ENCODE data around the gene IL24.
"Not testable (repeated sequence)": the region's sequence is repeated elsewhere in the genome, so short reads cannot be mapped to it uniquely, and the experiment has no call there.

The IL24 gene

GRCh38 chr1:206922524-206922923 lies 25.3 kb downstream of the IL24 start:
- no peak overlapping the region for H3K4me3 ChIP-seq (ENCODE audit: low read depth, low read length)

DNA sequence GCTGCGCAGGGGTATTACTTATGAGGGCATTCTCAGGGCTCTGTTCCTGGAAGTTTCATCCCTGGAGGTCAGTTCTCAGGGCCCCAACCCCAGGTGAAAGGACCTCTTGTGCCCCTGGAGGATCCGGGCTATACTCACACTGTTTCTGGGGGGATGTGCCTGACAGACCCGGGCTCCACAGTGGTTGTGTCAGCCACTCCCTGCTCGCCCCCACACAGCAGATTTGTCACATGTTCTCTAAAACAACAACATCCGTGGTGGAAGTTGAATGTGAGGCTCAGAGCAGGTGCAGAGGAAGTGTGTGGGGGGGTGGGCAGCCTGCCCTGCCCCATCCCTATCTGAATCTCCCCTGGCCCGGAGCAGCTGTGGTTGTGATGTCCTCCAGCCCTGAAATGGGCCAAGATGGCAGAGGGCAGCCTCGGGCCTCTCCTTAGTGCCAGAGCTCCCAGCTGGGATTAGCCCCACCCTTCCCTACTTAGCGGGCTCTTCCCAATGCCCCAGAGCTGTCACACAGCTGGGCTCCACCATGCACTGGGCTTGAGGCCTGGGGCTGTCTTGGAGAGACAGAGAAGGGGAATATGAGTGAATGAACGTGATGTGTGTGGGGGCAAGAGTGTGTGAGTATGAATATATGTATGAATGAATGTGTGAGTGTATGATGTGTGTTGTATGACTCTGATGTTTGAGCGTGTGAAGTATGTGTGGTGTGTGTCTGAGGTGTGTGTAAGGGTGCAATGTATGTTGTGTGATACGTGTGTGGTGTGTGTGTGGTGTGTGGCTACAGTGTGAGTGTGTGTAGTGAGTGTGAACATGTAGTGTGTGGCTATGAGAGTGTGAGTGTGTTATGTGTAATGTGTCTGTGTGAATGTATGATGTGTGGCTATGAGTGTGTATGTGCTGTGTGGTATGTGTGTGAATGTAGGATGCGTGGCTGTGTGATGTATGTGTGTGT lies 26.0 kb downstream of the IL24 start:
- no peak for DNase-seq (ENCODE audit: low read depth)
- no peak overlapping the region for H3K4me3 ChIP-seq (ENCODE audit: low read depth, low read length)

More at GRCh38 chr1:206922524-206922923, 25.3 kb downstream of the IL24 start:
- no peak for DNase-seq (ENCODE audit: low read depth)

- DNase-seq (ENCODE audit: low read depth); H3K4me3 ChIP-seq (ENCODE audit: low read depth, low read length): not testable (repeated sequence)
Observed at GRCh38 chr1:206923961-206924557, 26.8 kb downstream of the IL24 start.

DNA sequence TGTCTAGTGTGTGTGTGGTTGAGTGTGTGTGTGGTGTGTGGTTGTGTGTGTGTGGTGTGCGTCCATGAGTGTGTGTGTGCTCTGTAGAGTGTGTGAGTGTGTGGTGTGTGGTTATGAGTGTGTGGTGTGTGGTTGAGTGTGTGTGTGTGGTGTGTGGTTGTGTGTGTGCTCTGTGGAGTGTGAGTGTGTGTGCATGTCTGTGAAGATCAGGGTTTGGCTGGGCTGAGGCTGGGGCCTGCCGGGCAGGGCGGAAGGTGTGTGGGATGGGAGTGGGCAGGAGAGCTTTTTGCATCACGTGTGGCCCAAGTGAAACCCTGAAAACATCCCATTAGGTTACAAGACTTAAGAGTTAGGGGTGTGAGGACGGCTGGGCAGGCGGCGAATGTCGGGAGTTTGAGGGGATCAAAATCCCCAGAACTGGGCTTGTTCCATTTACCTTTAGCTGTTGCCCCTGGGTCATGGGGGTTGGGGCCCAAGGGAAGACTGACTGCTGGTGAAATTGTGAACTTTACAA lies 27.4 kb downstream of the IL24 start:
- no peak overlapping the region for H3K4me3 ChIP-seq (ENCODE audit: low read depth, low read length)
- DNase-seq (ENCODE audit: low read depth), result no peak

DNA sequence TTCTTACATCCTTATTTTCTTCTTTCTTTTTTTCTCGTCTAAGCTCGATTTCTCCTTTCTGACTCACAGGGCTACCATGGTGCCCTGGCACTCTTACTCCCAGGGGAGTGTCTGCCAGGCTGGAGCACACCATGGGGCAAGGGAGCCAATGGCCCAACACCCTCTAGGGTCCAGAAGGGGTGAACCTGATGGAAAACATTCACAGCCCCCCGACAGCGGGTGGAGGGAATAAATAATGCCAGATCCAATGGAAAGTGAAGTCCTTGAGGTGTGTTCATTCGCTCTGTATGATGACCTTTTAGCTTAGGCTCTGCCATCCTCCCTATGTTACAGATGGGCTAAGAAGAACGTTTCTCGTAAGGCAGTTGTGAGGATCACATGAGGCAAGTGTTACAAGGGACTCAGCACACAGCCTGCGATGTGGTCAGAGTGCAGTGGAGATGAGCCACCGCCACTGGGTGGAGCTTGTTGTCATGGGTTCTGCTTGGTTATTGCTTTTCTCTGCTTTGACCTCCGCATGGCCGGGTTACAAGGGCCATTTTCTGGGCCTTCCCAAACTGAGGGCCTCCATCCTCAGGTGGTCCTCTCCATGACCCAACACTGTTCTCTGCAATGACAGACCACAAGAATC lies 28.0 kb downstream of the IL24 start:
- no peak overlapping the region for H3K4me3 ChIP-seq (ENCODE audit: low read depth, low read length)
- no peak for DNase-seq (ENCODE audit: low read depth)

- no peak for DNase-seq (ENCODE audit: low read depth)
- no peak overlapping the region for H3K4me3 ChIP-seq (ENCODE audit: low read depth, low read length)
Observed at GRCh38 chr1:206926286-206926685, 29.0 kb downstream of the IL24 start.

DNA sequence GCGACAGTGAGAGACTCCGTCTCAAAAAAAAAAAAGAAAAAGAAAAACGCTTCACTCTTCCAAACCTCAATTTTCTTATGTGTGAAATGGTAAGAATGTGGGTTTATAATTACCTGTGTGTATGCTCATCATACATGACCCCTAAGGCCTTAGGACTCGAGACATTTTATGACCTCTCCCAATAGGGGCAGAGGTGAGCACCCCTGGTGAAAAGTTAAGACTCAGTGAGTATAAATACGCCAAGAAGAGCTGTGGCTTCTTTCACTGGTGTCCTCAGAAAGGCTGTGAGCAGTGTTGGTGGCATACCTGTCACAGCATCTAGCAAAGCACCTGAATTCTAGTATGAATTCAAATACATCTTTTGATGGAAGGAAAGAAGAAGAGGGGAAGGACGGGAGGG lies 32.3 kb downstream of the IL24 start:
- no peak for DNase-seq (ENCODE audit: low read depth)
- H3K4me3 ChIP-seq (ENCODE audit: low read depth, low read length), result no peak overlapping the region

- no peak for DNase-seq (ENCODE audit: low read depth)
Observed at GRCh38 chr1:206930210-206930798, 33.1 kb downstream of the IL24 start.

DNA sequence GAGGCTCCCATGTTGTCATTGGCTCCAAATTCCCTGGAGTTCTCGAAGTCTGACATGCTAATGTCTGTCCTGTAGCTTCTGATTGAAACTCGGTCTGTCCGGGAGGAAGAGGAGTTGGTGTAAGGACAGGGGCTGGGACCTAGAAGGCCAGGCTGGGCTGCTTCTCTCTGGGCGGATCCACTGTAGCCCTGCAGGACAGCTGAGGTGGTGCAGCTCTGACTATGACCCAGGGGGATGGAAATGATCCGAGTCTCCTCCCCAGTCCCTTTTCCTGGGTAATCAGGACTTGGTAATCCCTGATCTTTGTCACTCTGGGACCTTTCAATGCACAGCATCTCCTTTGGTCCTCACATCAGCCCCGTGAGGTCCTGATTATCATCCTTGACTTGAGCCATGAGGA lies 34.5 kb downstream of the IL24 start:
- H3K4me3 ChIP-seq (ENCODE audit: low read depth, low read length), result no peak overlapping the region
- no peak for DNase-seq (ENCODE audit: low read depth)

More at GRCh38 chr1:206930210-206930798, 33.1 kb downstream of the IL24 start:
- H3K4me3 ChIP-seq (ENCODE audit: low read depth, low read length), result no peak overlapping the region

DNA sequence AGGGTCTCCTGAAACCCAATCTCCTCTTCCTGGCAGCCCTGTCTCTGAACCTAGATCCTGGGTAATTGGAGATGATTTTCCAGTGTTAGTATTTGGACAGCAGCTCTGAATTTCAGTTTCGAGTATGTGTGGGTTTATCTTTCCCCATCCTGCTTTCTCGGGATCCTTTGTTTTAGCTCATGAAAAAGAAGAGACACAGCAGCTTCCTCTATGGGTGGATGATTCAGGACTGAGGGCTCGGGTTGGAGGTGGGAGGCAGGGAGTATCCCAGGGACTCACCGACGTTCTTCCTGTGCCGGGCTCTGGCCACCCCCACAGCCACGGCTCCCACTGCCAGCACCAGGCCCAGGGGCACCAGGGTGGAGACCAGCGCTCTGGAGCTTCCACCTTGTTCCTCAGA lies 34.9 kb downstream of the IL24 start:
- DNase-seq (ENCODE audit: low read depth), result no peak
- H3K4me3 ChIP-seq (ENCODE audit: low read depth, low read length), result no peak overlapping the region

GRCh38 chr1:206933333-206933945 lies 36.2 kb downstream of the IL24 start:
- no peak for DNase-seq (ENCODE audit: low read depth)

GRCh38 chr1:206935491-206936067 lies 38.3 kb downstream of the IL24 start:
- H3K4me3 ChIP-seq (ENCODE audit: low read depth, low read length), result no peak overlapping the region
- DNase-seq (ENCODE audit: low read depth), result no peak

More at GRCh38 chr1:206933333-206933945, 36.2 kb downstream of the IL24 start:
- no peak overlapping the region for H3K4me3 ChIP-seq (ENCODE audit: low read depth, low read length)

GRCh38 chr1:206937425-206937824 lies 40.2 kb downstream of the IL24 start:
- no peak overlapping the region for H3K4me3 ChIP-seq (ENCODE audit: low read depth, low read length)
- no peak for DNase-seq (ENCODE audit: low read depth)

DNA sequence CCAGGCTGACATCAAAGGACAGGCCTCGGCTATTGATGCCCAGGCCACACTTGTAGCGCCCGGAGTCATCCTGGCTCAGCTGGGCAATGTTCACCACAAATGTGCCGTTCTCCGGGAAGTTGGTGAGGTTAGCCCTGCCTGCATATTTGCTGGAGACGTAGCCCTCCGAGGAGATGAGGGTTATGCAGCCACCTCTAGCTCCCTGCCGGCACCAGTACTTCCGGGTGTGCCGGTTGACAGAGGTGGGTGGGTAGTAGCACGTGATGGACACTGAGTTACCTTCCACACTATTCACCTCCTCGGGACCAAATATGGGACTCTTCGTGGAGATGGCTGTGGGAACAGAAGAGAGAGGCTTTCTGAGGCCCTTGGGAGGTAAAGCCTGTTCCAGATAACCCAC lies 41.9 kb downstream of the IL24 start:
- no peak for DNase-seq (ENCODE audit: low read depth)
- H3K4me3 ChIP-seq (ENCODE audit: low read depth, low read length), result no peak overlapping the region

- no peak overlapping the region for H3K4me3 ChIP-seq (ENCODE audit: low read depth, low read length)
- no peak for DNase-seq (ENCODE audit: low read depth)
Observed at GRCh38 chr1:206939841-206940587, 42.8 kb downstream of the IL24 start.

DNA sequence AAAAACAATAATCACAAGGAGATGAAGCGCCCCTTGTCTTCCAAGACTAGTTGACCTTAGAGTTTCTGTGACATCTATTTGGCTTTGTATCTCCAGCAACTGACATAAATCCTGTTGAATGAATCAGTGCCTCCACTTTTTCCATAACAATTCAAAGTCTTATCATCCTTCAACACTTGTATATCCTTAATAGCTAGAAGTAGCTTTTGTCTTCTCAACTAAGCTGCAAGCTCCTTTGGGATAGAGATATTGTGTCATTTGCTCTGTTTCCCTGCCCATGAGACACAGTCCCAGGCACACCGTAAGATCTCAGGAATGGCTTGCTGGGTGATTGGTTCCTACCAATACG lies 43.3 kb downstream of the IL24 start:
- no peak for DNase-seq (ENCODE audit: low read depth)
- H3K4me3 ChIP-seq (ENCODE audit: low read depth, low read length), result no peak overlapping the region

GRCh38 chr1:206941766-206942418 lies 44.6 kb downstream of the IL24 start:
- no peak overlapping the region for H3K4me3 ChIP-seq (ENCODE audit: low read depth, low read length)
- DNase-seq (ENCODE audit: low read depth), result no peak

DNA sequence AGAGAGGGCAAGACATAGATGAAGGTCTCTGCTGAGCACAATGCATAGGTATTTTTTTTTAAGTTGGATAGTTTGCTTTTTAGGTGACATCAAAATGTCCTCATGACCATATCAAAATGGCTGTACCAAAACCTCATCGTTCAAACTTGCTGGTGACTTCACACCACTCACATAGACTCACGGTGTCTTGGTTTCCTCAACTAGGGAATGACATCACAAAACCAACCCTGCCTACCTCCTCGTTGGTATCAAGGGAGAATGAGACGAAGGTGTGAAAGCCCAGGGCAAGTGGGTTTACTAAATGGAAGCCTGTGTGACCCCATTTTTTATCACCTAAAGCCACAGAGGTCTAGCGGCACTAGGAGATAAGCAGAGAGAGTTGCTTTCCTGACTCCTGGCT lies 47.5 kb downstream of the IL24 start:
- no peak overlapping the region for H3K4me3 ChIP-seq (ENCODE audit: low read depth, low read length)

More for the DNA sequence above, 47.5 kb downstream of the IL24 start:
- no peak for DNase-seq (ENCODE audit: low read depth)

All from skeletal muscle cell (primary cell).